GM12873 (cell line): ENCODE data around the gene DNAJC10.

Experiments used
- TF ChIP-seq, protein P1 (sequence below): IDR thresholded peaks from 2 replicates; pipeline ENCODE4 v1.5.1; 2012; ENCODE audit warnings: low read depth, mild to moderate bottlenecking, moderate library complexity, low read length, control low read depth; ENCODE audit not compliant: insufficient read depth; ENCODE audit errors: missing control alignments

Gene DNAJC10

DNA sequence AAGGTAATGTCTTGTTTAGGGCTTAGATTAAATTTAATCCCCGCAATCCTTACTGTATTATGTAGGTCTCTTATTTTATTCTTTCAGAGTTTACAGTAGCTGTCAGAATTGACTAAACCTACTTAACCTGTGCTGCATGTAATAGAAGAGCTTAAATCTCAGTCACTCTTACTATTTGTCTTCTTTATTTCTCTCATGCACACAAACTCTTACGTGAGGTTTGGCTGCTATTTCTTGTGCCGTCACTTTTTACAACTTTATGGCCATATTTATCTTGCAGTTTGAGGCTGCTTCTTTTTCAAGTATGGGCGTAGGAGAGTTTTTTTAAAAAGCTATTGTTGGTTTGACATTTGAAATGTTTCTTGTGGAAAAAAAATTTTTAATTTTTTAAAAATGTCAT is 12.0 kb downstream of the DNAJC10 start:
- TF ChIP-seq, protein P1, sequence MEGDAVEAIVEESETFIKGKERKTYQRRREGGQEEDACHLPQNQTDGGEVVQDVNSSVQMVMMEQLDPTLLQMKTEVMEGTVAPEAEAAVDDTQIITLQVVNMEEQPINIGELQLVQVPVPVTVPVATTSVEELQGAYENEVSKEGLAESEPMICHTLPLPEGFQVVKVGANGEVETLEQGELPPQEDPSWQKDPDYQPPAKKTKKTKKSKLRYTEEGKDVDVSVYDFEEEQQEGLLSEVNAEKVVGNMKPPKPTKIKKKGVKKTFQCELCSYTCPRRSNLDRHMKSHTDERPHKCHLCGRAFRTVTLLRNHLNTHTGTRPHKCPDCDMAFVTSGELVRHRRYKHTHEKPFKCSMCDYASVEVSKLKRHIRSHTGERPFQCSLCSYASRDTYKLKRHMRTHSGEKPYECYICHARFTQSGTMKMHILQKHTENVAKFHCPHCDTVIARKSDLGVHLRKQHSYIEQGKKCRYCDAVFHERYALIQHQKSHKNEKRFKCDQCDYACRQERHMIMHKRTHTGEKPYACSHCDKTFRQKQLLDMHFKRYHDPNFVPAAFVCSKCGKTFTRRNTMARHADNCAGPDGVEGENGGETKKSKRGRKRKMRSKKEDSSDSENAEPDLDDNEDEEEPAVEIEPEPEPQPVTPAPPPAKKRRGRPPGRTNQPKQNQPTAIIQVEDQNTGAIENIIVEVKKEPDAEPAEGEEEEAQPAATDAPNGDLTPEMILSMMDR: no peak

DNA sequence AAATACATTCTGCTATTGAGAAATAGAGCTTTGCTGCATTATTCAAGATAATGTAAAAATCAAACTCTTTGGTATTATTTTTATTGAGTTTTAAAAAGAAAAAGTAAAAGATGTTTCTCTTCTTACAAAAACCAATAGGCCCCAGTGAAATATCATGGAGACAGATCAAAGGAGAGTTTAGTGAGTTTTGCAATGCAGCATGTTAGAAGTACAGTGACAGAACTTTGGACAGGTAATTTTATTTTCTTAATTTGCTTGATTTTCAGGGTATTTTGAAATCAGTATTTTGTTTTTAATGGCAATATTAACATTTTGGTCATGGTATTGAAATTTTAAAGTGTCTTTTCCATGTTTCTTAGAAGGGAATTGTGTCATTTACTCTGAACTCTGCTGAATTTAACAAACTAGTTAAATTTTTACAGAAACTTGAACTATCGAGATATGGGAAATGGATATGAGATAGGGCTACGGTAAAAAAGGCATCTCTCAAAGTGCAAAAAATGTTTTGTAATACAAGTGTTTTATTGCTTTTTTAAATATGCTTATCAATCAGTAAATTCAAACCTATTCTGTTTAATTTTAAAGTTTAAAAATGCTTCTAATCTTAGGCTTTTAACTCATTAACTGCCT is 13.8 kb downstream of the DNAJC10 start:
- TF ChIP-seq, protein P1: no peak

DNA sequence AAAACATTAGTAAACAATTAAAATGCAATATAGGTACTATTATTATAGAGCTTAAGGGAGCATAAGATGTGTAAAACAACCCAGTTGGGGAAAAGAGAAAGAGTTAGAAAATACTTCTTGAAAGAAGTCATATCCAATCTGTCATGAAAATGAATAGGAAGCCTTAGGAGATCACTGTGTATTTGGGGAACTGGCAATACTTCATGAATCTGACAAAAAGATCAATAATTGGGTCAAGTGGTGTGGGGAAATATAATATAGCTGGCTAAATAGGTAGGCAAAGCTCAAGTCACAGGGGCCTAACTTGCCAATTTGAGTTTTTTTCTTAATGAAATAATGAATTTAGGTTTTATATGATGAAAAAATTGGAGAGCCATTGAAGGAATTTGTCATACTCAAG is 14.4 kb downstream of the DNAJC10 start:
- TF ChIP-seq, protein P1: no peak

DNA sequence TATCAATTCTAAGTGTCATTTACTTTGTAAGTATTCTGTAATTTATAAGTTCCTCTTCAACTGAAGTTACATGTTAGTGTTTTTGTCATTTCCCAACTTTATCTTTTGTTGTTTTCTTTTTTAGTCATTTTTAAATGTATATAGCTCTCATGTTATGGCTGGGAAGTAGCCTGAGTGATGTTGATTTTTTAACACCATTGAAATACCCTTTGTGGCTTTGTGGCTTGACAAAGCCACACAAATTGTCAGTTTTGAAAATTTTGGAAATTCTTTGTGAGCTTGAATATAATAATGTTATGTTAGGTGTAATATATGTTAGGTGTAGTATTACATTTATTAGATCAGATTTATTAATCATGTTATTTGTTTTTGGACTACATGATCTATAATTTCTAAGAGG is 16.7 kb downstream of the DNAJC10 start:
- TF ChIP-seq, protein P1: no peak

DNA sequence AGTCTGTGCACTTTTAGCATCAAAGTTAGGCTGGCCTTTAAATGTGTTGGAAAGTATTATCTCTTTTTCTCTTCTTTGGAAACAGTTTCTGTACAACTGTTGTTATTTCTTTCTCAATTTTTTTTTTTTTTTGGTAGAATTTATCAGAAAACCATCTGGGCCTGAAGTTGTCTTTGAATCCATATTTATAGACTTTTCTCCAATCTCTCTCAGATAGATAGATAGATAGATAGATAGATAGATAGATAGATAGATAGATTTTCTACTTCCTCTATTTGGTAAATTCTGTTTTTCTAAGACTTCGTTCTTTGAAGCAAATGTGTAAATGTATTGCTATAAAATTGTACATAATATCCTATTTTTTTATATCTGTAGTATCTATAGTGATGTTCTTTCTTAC is 17.5 kb downstream of the DNAJC10 start:
- TF ChIP-seq, protein P1: no peak

DNA sequence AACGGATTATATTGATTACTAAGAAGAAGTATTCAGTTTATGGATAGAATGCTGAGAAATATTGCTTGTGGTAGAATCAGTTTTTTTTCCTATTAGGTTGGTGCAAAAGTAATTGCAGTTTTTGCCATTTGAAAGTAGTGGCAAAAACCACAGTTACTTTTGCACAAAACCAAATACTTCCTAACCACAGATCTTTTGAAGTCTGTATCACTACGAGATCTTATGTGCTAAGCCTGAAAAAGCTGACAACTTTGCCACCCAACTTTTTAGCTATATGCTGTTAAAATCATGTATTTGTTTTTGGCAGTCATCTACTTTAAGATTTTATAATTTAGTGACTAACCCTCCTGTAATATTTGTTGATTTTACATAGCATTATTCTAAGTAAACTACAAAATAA is 24.6 kb downstream of the DNAJC10 start:
- TF ChIP-seq, protein P1: no peak

DNA sequence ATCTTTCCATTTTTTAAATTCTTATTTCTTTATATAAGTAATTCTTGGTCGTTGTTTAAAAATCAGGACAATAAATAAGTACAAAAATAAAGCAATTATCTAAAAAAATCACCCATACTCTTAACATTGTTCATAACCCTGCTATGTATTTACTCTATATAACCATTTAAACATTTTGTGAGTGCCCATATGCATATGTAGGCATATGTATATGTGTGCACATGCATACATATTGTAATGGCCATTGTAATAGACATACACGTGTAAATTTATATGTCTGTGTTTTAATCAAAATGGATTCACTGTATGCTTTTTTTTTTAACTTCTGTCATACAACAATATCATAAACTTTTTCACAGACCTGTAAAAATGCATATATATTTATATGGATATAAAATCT is 25.6 kb downstream of the DNAJC10 start:
- TF ChIP-seq, protein P1: no peak
